Transverse colon (tissue), 4 donors: ENCODE measurements around the gene PET100. TPM values are rescaled to one million over a fixed set of nuclear protein-coding genes. Genes with fewer than 3 reads are reported as not detected.
A peak's percentile ranks its signal among the peaks of the same experiment; 100 is the strongest.

Source experiments
- DNase-seq: peaks from one replicate; pipeline ENCODE4 v3.0.0-alpha.2; 2019
- H3K27ac ChIP-seq, 4 donors: fragments of 200-600 bp; sonication (generic); 2 replicates each; pipeline ENCODE4 v1.5.1; 2016 to 2018; ENCODE audit warnings: inconsistent platforms in 4 of 4
- H3K27me3 ChIP-seq: fragments of 200-600 bp; sonication (generic); 2 replicates; pipeline ENCODE4 v1.5.1; 2017; ENCODE audit warnings: inconsistent platforms
- H3K36me3 ChIP-seq, 4 donors: fragments of 200-600 bp; sonication (generic); 2 replicates each; pipeline ENCODE4 v1.5.1; 2017 to 2019; ENCODE audit warnings: inconsistent platforms in 4 of 4
- H3K4me1 ChIP-seq, 4 donors: fragments of 200-600 bp; sonication (generic); 2 replicates each; pipeline ENCODE4 v1.5.1; 2017 to 2020; ENCODE audit warnings: inconsistent platforms in 4 of 4
- H3K4me3 ChIP-seq, 4 donors: fragments of 200-600 bp; sonication (generic); 1 replicate in 1 of 4; 2 replicates in 3 of 4; pipeline versions ENCODE4 v1.5.1 to v1.6.1; 2017 to 2019; ENCODE audit warnings: inconsistent platforms in 4 of 4
- H3K9me3 ChIP-seq, 2 donors: fragments of 200-600 bp; sonication (generic); 2 replicates each; pipeline ENCODE4 v1.5.1; 2017 to 2019; ENCODE audit warnings: inconsistent platforms in 2 of 2
- EP300 ChIP-seq: sonication (generic); formaldehyde crosslinking; IDR thresholded peaks from one replicate; pipeline ENCODE4 v1.6.1; 2017; ENCODE audit warnings: antibody characterized with exemption, low read depth
- POLR2A ChIP-seq: fragments of 450-650 bp; IDR thresholded peaks from one replicate; pipeline ENCODE4 v1.6.1; 2016; ENCODE audit warnings: antibody characterized with exemption, mild to moderate bottlenecking, moderate library complexity
- POLR2AphosphoS5 ChIP-seq, 3 donors: sonication (generic); formaldehyde crosslinking; IDR thresholded peaks; one replicate each; pipeline ENCODE4 v1.6.1; 2016; ENCODE audit warnings: antibody characterized with exemption in 3 of 3
- WGBS, 2 donors: methylation state at CpG; one replicate each; pipeline ENCODE4 v1.1.5; 2018; ENCODE audit warnings: low coverage in 1 of 2; 5-methylcytosine and 5-hydroxymethylcytosine counted together
- in situ Hi-C, 4 donors: fragments of 200-750 bp; cut with MboI; loops; one replicate each; pipeline versions ENCODE4 v1.15.0 to v1.15.1; 2017; ENCODE audit warnings: low sequenced_read_pairs in 3 of 4, low pct_ligation_motif_present in 1 of 4, low pct_unique_long_range_greater_than_20kb in 1 of 4
- intact Hi-C: fragments of 100-400 bp; cut with DNase I; formaldehyde crosslinking; loops from one replicate; pipeline ENCODE4 v1.15.1; 2023; ENCODE audit warnings: low total_unique reads
- total RNA-seq, 4 donors: library from RNA; depleted of rRNA; stranded (reverse); fragments of >200 nt; gene quantifications; one replicate each; pipeline ENCODE4 v1.1.0, GENCODE V29; 2016
- TF ChIP-seq, protein P1 (sequence below), 5 experiments: fragments of 200-600 bp in 3 of 5; fragments of 450-650 bp in 2 of 5; sonication (generic) in 3 of 5; IDR thresholded peaks; 1 replicate in 2 of 5; 2 replicates in 3 of 5; pipeline ENCODE4 v1.5.1; 2016 to 2017; ENCODE audit warnings: antibody characterized with exemption in 5 of 5, inconsistent platforms in 3 of 5, mild to moderate bottlenecking in 2 of 5, moderate library complexity in 1 of 5

PET100 gene
- total RNA-seq, 4 donors from 2014 or later, result 16.4 to 48.0 TPM; not detected in 2

GRCh38 chr19:7645163-7645562 is 15.6 kb downstream of the PET100 start:
- Histone ChIP-seq H3K27ac (no peak overlapping the region), H3K27me3 (no peaks in the 10 kb centered on the region), H3K4me1 (no peaks in the 10 kb centered on the region), H3K9me3 (no peaks in the 10 kb centered on the region), H3K4me3 (no peak overlapping the region), H3K36me3 (no peaks in the 10 kb centered on the region)
- peak in 1 of 3 donors; percentile 5 for TF ChIP-seq POLR2AphosphoS5 (IDR thresholded peaks at IDR 0.05)
- TF ChIP-seq, protein P1, sequence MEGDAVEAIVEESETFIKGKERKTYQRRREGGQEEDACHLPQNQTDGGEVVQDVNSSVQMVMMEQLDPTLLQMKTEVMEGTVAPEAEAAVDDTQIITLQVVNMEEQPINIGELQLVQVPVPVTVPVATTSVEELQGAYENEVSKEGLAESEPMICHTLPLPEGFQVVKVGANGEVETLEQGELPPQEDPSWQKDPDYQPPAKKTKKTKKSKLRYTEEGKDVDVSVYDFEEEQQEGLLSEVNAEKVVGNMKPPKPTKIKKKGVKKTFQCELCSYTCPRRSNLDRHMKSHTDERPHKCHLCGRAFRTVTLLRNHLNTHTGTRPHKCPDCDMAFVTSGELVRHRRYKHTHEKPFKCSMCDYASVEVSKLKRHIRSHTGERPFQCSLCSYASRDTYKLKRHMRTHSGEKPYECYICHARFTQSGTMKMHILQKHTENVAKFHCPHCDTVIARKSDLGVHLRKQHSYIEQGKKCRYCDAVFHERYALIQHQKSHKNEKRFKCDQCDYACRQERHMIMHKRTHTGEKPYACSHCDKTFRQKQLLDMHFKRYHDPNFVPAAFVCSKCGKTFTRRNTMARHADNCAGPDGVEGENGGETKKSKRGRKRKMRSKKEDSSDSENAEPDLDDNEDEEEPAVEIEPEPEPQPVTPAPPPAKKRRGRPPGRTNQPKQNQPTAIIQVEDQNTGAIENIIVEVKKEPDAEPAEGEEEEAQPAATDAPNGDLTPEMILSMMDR (IDR thresholded peaks at IDR 0.05), result no peak
- no peak for DNase-seq
- 90 to 91% methylated on average over 7 to 13 of the region's 14 CpGs for WGBS, 2 donors
- in situ Hi-C loops (no loop called here), intact Hi-C loops (no loop called here)

DNA sequence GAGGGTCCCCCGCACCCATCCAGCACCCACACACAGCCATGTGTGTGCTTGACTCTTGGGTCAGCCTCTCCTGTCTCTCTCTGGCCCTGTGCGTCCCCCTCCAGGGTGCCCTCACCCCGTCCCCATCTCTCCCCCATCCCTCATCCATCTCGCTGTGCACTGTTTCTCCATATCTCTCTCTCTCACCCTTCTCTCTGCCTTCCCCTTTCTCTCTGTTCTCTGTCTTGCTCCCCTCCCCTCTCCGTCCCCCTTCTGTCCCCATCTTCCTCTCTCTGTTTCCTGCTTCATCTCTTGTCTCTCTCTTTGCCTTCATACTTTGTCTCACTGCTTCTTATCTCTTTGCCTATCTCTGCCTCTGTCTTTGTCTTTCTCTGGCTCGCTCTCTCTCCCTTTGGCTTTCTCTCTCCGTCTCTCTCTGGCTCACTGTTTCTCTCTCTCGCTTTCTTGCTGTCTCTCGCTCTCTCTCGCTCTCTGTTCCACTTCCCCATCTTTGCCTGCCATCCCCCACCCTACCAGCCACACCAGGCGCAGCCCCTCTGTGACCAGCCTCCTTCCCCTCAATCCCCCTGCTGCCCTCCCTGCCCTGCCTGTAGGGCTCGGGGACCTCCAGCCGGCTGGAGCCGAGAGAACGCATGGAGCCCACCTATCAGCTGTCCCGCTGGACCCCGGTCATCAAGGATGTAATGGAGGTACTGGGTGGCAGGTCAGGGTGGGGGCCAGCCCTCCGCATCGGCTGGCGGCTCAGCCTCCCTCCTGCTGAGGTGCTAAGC is 16.2 kb downstream of the PET100 start:
- TF ChIP-seq POLR2A (no peak), EP300 (no peak), POLR2AphosphoS5 (IDR thresholded peaks at IDR 0.05) (no peak)
- TF ChIP-seq, protein P1 (IDR thresholded peaks at IDR 0.05), result no peak
- Histone ChIP-seq H3K27ac (no peak overlapping the region), H3K27me3 (no peaks in the 10 kb centered on the region), H3K4me1 (no peaks in the 10 kb centered on the region), H3K9me3 (no peaks in the 10 kb centered on the region), H3K4me3 (no peak overlapping the region), H3K36me3 (no peaks in the 10 kb centered on the region)
- in situ Hi-C loops (no loop called here), intact Hi-C loops (no loop called here)
- no peak for DNase-seq
- 62 to 81% methylated on average over 15 to 20 of the region's 20 CpGs for WGBS, 2 donors

DNA sequence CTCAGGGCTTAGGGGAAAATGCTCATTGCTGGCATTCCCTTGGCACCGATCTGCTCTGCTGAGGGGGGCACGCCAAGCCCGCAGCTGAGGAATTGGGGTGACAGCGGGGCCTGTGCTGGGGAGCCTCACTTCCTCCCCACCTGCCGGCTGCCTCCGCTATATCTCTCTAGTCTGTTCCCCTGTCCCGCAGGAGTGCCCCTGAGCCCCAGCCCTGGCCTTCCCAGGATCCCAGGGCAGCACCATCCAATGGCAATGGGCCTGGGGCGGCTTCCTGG is 16.8 kb downstream of the PET100 start:
- DNase-seq, result no peak
- H3K27ac ChIP-seq, result no peak overlapping the region
- H3K9me3 ChIP-seq, result no peaks in the 10 kb centered on the region
- TF ChIP-seq, protein P1 (IDR thresholded peaks at IDR 0.05), result no peak
- TF ChIP-seq POLR2A (no peak), EP300 (no peak), POLR2AphosphoS5 (IDR thresholded peaks at IDR 0.05) (no peak)
- intact Hi-C loops, result no loop called here
- 87% methylated on average over 5 of the region's 8 CpGs; no CpG with 5 or more reads in 1 of the 2 donors for WGBS, 2 donors
- H3K4me1 ChIP-seq, result no peaks in the 10 kb centered on the region
- in situ Hi-C loops, result no loop called here
- peaks cover 3% of the 10 kb centered on the region for H3K27me3 ChIP-seq
- no peak overlapping the region for H3K4me3 ChIP-seq
- no peaks in the 10 kb centered on the region for H3K36me3 ChIP-seq

DNA sequence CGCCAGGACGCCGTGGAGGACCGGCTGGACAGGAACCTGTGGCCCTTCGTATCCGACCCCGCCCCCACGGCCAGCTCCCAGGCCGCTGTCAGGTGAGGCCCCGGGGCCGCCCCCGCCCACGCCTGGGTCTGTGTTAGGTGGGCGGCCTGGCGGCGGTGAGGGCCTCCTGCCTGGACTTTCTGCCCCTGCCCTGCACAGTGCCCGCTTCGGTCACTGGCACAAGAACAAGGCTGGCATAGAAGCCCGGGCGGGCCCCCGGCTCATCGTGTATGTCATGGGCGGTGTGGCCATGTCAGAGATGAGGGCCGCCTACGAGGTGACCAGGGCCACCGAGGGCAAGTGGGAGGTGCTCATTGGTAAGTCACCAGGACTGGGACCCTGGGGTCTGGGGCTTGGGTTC is 17.6 kb downstream of the PET100 start:
- H3K36me3 ChIP-seq, result no peaks in the 10 kb centered on the region
- in situ Hi-C loops (no loop called here), intact Hi-C loops (no loop called here)
- DNase-seq, result no peak
- TF ChIP-seq, protein P1 (IDR thresholded peaks at IDR 0.05), result no peak
- TF ChIP-seq POLR2A (no peak), EP300 (no peak), POLR2AphosphoS5 (IDR thresholded peaks at IDR 0.05) (no peak)
- WGBS, 2 donors, result 92% methylated on average over 25 of the region's 26 CpGs; no CpG with 5 or more reads in 1 of the 2 donors
- peaks cover 3% of the 10 kb centered on the region for H3K27me3 ChIP-seq
- no peak overlapping the region for H3K4me3 ChIP-seq
- H3K9me3 ChIP-seq, result no peaks in the 10 kb centered on the region
- no peak overlapping the region for H3K27ac ChIP-seq
- peaks cover 0 to 1% (median under 1%) of the 10 kb centered on the region in 4 donors for H3K4me1 ChIP-seq
